ENCODE results near the gene SLC34A1.
A peak's percentile ranks its signal among the peaks of the same experiment; 100 is the strongest.

SLC34A1 gene

DNA sequence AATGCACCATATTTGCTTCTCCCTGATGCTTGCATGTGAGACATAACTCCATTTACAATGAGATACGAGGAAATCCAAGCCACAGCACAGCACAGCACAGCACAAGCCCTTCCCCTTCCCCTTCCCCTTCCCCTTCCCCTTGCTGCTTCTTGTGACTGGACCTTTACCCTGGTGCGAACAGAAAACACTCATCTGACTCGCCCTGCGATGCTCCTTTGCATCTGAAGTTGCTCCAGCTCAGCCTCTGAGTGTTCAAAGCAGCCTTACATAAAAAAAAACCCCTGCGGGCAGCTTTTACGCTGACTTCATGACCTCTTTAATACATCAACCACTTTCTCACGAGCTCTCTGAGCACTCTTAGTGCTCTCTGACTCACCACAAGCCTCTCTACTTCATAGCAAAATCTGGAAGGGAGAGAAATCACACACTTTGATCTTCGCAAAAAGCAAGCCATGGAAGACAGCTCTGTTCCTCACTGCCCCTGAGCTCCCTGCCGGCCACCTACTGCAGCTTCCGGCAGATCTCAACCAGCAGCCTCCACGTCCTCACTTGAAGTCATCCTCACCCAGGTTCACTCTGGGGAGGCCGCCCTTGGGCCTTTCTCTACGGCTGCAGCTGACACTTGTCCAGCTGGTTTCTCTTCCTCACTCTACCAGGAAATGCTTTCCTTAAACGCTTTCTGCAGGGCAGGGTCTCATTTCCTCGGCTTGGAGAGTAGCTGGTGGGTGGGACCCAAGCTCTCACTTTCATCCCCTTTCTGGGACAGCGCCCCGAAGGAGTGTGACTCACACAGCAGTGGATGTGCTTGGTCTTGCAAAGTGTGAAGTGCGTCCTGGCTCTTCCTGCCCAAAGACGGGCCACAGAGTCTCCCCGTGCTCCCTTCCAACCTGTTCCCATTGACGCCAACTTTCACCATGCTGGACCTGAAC is 5.3 kb downstream of the SLC34A1 start:
- DNase-seq (ENCODE audit: low read depth), result peak; percentile 30

DNA sequence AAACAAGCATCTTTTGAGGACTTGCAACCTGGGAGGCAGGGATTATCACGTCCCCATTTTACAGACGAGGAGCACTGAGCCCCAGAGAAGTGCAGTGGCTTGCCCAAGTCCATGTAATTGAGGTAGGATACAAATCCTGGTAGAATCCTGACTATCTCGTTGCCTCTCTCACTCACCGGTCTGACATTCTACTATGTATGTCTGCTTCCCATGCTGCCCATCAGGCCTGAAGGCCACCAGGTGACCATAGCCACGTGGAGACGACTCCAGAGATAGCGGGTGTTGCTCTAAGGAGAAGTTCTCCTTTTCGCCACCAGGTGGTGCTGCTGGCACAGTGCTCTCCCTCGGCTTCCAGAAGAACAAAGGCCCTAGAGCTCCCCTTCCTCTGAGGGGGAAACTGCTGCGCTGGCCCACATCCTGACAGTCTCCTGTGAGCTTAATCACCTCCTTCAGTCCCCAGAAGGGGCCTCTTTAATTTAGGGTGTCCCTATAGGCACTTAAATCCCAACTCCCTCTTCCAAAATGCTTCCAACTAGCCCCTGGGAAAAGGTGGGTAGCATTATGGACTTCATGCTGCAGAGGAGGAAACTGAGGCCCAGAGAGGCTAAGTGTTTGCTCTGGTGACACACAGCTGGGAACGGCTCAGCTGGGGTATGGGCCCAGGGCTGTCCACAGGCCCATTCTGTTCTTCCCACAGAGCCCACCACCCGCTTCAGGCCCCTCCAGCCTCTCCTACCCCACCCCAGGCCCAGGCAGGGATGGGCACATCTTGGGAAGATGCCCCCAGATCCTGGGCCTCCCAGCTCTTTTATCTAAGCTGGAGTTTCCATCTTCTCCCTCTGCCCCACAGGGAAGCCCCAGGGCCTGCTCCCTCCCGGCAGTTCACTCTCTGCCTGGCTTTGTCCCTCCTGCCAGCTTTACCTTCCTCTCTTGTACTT is 6.4 kb downstream of the SLC34A1 start:
- DNase-seq (ENCODE audit: low read depth), result peak; percentile 77

DNA sequence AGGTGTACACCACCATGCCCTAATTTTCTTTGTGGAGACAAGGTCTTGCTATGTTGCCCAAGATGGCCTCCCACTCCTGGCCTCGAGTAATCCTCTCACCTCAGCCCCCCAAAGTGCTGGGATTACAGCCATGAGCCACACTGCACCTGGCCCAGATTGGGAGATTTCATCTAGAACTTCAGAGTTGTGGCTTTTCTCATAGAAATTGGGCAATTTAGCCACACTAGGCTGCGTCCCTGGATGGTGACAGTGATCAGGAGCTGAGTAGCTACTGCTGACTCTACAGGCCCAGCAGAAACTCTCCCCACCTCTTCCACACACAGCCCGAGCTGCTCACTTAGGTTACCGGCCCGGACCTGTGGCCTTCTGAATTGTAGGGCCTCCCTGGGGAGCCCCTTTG is 8.5 kb downstream of the SLC34A1 start:
- DNase-seq (ENCODE audit: low read depth), result no peak

DNA sequence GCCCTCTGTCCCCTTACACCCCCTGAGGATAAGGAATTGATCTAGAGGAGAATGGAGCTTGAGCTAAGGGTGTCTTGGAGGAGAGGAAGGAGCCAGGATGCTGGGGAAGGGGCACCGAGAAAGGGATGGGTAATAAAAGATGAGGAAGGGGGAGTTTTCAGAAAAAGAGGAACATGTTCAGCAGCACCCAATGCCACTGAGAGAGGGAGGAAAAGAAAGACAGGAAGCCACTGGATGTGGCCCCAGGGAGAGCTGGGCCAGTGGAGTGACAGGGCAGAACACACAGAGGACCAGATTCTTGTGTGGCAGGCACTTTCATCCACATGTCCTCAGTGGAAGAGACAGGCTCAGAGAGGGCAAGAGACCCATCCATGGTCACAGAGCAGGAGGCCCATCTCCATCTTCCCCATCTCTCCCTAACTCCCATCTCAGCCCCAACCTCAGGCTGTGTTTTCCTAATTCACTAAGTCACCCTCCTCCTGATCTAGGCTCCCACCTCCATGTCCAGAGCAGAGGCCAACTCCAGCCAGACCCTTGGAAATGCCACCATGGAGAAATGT is 9.1 kb downstream of the SLC34A1 start:
- DNase-seq (ENCODE audit: low read depth), result no peak

DNA sequence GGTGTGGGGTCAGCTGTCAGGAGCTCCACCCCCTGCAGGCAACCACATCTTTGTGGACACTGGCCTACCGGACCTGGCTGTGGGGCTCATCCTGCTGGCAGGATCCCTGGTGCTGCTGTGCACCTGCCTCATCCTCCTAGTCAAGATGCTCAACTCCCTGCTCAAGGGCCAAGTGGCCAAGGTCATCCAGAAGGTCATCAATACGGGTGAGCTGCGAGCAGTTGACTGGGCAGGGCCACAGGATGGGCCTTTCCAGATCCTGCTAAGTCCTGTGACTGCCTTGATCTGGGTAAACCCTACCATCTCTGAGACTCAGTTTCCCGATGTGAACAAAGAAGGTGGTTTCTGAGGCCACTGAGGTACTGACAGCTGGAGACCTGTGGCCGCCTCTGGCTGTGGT is 9.8 kb downstream of the SLC34A1 start:
- no peak for DNase-seq (ENCODE audit: low read depth)

DNA sequence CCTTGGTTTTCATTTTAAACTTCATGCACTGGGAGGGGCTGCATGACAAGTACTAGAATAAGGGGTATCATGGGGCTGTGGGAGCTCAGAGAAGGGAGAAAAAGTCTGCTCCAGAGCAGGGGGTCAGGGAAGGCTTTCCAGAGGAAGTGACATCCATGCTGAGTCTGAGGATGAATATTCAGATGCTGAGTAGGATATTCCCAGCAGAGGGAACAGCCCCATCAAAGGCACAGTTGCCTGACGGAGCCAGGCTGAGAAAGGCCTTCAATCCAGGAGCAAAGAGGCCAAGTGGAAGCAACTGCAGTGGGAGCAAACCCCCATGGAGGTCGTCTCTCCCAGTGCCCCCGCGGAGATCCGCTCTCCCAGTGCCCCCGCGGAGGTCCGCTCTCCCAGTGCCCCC is 11.8 kb downstream of the SLC34A1 start:
- no peak for DNase-seq (ENCODE audit: low read depth)

DNA sequence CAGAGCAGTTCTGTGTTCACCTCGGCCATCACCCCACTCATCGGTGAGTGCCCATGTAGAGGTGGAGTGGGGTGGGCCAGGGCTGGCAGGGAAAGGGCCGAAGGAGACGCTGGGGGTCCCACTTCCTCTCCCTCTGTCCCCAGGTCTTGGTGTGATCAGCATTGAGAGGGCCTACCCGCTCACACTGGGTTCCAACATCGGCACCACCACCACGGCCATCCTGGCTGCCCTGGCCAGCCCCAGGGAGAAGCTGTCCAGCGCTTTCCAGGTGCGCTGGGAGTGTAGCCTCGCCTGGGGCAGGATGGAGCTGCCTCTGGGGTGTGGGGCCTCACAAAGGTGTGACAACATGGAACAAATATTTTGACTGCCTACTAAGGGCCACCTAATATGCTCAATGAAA is 12.6 kb downstream of the SLC34A1 start:
- DNase-seq (ENCODE audit: low read depth), result no peak

DNA sequence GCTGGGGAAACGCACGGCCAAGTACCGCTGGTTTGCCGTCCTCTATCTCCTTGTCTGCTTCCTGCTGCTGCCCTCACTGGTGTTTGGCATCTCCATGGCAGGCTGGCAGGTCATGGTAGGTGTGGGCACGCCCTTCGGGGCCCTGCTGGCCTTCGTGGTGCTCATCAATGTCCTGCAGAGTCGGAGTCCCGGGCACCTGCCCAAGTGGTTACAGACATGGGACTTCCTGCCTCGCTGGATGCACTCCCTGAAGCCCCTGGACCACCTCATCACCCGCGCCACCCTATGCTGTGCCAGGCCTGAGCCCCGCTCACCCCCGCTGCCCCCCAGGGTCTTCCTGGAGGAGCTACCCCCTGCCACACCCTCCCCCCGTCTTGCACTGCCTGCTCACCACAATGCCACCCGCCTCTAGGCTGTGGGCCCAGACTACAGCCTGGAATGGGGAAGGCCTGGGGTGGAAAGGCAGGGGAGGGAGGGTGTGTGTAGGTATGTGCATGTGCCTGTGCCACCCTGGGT is 13.7 kb downstream of the SLC34A1 start:
- DNase-seq (ENCODE audit: low read depth), result no peak

DNA sequence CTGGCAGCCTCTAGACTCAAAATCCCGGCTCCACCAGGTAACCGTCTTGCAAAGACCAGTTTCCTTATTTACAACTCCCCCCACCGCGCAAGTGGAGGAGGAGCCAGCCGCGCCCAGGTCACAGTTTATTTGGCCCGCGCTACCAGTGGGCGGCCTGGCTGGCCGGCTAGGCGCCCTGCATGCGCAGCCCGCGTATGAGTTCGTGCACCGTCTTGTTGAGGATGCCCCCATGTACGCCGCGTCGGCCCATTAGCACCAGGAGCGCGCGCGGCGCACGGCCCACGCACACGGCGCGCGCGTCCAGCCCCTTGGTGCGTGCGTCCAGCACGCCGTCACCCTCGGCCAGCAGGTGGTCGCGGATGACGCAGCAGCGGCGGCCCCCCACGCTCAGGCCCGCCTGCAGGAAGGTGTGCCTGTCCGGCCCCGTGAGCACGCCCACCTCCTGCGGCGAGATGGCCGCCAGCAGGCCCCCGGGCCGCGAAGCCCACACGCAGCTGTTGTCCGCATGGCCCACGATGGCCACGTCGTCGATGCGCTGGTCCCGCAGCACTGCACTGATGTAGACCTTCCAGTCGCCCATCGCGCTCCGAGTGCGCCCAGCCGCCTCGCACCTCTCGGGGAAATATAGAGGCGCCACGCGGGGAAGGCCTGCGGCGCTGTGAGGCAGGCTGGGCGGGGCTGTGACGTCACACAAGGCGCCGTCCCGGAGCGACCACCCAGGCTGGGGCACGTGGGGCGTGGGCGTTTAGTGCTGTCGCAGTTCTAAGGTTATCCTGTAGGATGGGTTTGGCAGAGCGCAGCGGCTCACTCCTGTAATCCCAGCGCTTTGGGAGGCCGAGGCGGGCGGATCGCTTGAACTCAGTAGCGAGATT is 16.0 kb downstream of the SLC34A1 start, which contains the start of gene PFN3:
Gene PFN3, minus strand, starts transcription at position 665 of the 872 bp plus-strand sequence. Its CDS starts 85 bp downstream, at position 580.
- DNase-seq (ENCODE audit: low read depth), result no peak

DNA sequence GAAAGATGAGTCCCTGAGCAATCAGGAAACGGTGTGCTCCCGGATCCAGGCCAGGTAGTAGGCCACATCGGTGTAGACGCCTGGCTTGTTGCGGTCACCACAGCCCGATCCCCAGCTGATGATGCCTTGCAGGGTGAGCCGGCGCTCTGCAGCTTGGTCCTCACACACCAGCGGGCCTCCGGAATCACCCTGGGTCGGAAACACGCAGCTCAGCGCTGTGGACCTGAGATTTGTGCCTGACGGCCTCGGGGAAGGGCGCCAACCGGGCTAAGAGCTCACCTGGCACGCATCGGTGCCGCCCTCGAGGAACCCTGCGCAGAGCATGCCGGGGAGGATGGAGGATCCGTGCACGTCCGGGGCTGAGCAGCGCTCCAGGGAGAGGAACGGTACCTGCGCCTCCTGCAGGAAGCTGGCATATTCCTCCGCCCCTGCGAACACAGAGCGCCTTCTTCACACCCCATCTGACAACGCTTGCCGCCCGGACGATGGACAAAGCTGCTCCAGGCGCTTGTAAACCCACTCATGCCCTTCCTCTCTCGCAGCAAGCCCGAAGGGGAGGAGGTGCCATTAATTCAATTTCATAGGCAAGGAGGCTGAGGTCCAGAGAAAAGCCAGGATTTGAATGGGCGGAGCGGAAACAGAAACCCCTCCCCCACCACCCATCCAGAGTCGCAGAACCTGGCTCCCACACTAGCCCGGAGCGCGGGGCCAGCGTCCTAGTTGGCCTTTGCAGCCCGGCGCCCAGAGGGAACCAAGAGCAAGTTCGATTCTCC is 18.2 kb downstream of the SLC34A1 start:
- peak; percentile 56 for DNase-seq (ENCODE audit: low read depth)

DNA sequence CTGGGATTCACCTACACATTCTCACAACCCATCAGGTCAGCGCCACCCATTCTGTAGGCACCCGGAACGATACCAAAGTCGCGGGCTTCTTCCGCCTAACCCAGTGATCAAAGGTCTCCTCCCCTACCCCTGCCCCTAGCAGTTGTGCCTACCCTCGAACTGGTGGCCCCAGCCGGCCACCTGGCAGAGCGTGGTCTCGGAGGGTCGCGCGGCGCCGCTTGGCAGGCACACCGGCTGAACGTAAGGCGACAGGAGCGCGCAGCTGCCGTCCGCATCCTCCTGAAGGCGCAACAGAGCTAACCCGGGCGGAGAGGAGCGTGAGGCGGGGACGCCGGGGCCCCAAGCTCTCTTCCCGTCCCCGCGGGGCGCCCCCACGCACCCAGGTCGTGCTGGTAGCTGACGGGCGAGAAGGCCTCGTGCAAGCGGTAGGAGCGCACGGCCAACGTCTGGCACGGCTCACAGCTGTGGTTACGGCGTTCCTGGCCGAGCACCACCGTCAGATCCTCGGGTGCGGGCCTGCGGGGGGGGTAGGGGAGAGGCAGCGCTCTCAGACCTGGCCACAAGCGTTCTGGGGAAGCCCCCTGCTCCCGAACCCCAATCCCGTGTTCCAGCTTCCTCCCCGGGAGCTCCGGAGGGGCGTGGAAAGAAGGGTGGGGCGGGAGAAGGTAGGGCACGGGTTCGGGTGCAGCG is 19.0 kb downstream of the SLC34A1 start:
- DNase-seq (ENCODE audit: low read depth), result peak; percentile 39

DNA sequence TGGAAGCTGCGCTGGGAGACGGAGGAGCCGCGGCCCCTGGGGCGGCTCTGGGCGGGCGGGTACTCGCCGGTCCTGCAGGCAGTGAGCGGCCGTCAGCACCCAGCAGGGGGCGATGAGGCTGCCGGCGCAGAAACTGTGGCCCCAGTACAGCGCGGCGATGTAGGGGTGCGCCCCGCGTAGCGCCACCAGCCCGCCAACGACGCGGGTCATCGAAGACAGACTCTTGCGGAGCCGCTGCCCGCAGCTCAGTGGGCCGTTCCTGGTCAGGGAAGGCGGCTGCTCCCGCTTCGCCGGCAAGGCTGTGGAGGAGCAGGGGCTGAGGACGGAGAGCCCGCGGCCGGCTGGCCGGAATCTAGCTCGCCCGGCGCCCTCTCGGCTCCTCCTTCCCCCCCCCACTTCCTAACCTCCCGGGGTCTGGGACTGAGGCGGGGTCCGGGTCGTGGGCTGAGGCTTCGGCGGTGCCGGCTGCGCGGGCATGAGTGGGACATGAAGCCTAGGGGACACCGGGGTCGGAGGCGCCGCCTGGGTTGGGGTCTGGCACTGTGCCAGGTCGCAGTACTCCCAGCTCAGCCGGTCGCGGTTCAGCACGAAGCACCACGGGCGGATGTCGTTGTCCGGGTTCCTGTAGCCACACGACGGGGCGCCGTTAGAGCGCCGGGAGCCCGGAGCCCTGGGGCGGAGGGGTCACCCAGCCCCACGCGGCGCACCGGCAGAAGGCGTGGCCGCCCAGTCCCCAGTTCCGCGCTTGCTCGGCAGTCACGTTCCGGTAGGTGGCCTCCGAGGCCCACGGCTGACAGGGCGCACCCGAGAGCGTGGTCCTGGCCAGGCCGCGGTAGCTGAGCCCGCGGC is 19.8 kb downstream of the SLC34A1 start:
- DNase-seq (ENCODE audit: low read depth), result peak; percentile 77

DNA sequence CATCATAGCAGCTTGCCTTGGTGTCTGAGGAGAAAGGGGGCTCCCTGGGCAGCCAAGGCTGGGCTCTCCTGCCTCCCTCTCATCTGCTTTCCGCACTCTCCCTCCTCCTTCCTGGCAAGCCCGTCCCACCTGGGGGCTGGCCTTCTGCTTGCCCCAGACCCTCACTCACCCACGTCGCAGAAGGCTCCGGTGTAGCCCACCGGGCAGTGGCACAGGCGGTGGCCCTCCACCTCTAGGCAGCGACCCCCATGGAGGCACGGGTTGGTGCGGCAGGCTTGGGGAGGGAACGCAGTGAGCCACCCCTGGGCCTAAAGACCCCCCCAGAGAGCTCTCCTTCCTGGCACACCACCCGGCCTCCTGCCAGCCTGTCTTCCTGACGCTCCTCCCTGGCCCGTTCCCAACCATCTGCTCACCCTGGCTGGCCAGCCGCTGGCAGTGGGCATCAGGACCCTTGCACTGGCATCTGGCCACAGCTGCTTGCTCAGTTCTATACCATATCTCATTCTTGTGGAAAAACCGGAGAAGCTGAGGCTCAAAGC is 20.5 kb downstream of the SLC34A1 start:
- no peak for DNase-seq (ENCODE audit: low read depth)

DNA sequence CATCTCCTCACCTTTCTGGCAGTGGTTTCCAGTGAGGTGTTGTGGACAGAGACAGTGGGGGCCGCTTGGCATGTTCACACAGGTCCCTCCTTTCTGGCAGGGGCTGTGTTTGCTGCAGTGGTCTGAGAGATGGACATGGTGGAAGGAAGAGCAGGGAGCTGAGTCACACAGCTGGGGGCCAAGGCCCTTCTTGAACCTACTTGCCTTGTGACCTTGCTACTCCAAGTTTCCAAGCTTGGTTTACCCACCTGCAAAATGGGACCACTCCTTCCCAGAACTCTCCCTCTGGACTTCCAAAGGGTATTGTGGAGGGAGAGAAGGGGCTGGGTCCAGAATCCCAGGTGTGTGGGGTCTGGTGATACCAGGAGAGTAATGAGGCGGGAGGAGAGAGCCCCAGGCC is 21.1 kb downstream of the SLC34A1 start:
- no peak for DNase-seq (ENCODE audit: low read depth)

DNA sequence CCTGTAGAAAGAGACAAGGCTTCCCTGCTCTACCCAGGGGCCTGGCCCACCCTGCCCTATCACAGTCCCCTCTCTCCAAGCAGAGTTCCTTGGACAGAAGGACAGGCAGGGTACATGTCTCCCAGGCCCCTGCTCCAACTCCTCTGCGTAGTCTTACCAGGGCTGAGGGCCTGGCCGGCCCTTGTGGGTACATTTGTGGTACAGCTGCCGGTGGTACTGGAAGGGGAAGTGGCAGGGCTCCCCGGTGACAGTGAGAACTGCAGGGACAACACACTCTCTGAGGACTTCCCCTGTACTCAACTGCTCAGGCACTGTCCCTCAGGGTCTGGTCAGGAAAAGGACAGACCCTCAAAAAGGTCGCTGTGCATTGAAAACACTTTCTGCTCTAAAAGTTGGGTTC is 21.6 kb downstream of the SLC34A1 start:
- DNase-seq (ENCODE audit: low read depth), result no peak

DNA sequence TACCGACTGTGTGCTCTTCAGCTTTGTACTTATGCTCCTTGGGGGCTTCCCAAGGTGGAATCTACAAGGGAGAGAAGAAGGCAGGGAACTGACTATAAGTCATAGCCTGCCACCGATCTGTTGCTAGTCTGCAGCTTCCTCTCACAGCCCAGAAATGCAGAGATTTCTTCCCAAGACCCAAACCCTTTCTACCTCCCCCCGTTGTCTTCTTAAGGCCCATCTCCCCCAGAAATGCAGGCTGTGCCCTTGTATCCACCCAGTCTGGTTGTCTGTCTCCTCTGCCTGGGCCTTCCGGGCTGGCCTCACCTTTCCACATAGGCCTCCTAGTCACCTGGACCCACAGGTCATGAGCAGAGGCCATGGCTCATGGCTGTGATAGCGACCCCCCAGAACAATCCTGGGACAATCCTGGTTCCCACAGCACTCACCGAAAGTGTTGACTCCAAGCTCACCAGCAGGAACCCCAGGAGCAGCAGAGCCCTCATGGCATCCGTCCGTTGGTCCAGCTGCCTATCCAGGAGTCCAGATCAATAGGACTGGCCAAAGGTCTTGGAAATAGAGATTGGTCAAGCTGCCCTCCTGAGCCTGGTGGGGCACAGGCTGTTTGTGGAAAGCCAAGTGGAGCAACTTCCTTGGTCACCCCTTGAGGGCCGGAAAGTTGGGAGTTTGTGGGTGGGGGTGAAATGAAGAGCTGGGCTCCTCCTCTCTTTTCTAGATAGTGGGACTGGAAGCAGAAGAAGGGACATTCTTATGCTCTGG is 25.0 kb downstream of the SLC34A1 start, which contains the start of gene F12:
Gene F12, minus strand, starts transcription at position 522 of the 759 bp plus-strand sequence. Its CDS starts 37 bp downstream, at position 485.
- DNase-seq (ENCODE audit: low read depth), result no peak

DNA sequence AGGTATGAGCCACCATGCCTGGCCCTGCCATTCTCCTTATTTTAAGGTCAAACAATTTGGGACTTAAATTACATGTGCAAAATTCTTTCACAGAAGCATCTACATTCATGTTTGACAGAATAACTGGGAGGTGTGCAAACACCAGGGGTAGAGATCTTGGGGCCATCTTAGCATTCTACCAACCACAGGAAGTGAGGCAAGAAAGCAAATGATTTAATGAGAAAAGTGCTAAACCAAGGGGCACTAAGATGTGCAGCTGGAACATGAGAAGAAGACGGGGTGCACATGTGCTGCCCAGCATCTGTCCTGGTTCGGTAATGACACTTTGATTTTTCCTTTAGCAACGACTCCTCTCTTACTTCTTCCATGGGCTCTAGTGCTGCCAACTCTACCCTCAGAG is 26.3 kb downstream of the SLC34A1 start:
- DNase-seq (ENCODE audit: low read depth), result no peak

All from activated T-helper 1 cell treated with Interleukin-2 at 50 U/mL for 16 hours (primary cell).